ENCODE results near the gene RASSF10. TPM values are rescaled to one million over a fixed set of nuclear protein-coding genes. Genes with fewer than 3 reads are reported as not detected.

Gene RASSF10
- polyA plus RNA-seq, 1 of the 3 experiments (the other 2 are of a cell fraction), result not detected

GRCh38 chr11:13011466-13012055 lies 2.4 kb downstream of the RASSF10 start:
- no peak overlapping the region for H3K4me3 ChIP-seq (ENCODE audit: low read depth in 2 of 2, low read length in 1 of 2)
- H4K20me1 ChIP-seq (ENCODE audit: insufficient read depth), result no peaks in the 10 kb centered on the region
- no peaks in the 10 kb centered on the region for H3K36me3 ChIP-seq (replicated peaks in 1 of 2; ENCODE audit: control insufficient read depth in 1 of 2, insufficient read depth in 2 of 2, low read length in 1 of 2)
- no peak overlapping the region for H3K4me2 ChIP-seq
- no peak overlapping the region for H2AFZ ChIP-seq (ENCODE audit: low read depth)
- no peaks in the 10 kb centered on the region for H3K79me2 ChIP-seq (ENCODE audit: insufficient read depth)
- H3K27ac ChIP-seq (ENCODE audit: low read depth in 2 of 2, low read length in 1 of 2), result no peak overlapping the region
- H3F3A ChIP-seq (replicated peaks; ENCODE audit: insufficient read depth), result no peaks in the 10 kb centered on the region
- ChIA-PET POLR2A (no interaction called here), CTCF (interaction anchor here (1.3 to 2.2 kb wide), 3 partner anchors 30 to 171 kb away, joined by 4 to 11 read pairs (median 4); no protein-coding TSS in a partner anchor)
- H3K9me3 ChIP-seq, result no peaks in the 10 kb centered on the region
- WGBS (ENCODE audit: low lambda C conversion rate), result 64% methylated on average over 7 of the region's 7 CpGs
- no peak for DNase-seq
- no peak overlapping the region for H3K9ac ChIP-seq
- peaks cover 0 to 8% of the 10 kb centered on the region in 2 experiments; a peak in 1 of 4 replicates for H3K4me1 ChIP-seq (ENCODE audit: control insufficient read depth in 1 of 2, insufficient read depth in 2 of 2, low read depth in 1 of 2, low read length in 1 of 2)
- no peaks in the 10 kb centered on the region for H3K9me2 ChIP-seq
- TF ChIP-seq YY1 (IDR thresholded peaks at IDR 0.05; ENCODE audit: low read depth) (no peak), TAF1 (IDR thresholded peaks at IDR 0.05; ENCODE audit: borderline replicate concordance, low read depth, low read length) (no peak), ZBTB33 (IDR thresholded peaks at IDR 0.05; ENCODE audit: borderline replicate concordance, low read depth) (no peak), RFX5 (IDR thresholded peaks at IDR 0.05; ENCODE audit: low read length) (no peak), EP300 (IDR thresholded peaks at IDR 0.05; ENCODE audit: borderline replicate concordance in 1 of 2, low read depth in 1 of 2, low read length in 1 of 2) (no peak), JUND (IDR thresholded peaks at IDR 0.05) (no peak), RCOR1 (IDR thresholded peaks at IDR 0.05; ENCODE audit: low read length) (no peak), POLR2AphosphoS5 (IDR thresholded peaks at IDR 0.05; ENCODE audit: low read depth, low read length) (no peak), MXI1 (IDR thresholded peaks at IDR 0.05; ENCODE audit: low read depth, low read length) (no peak), CHD2 (IDR thresholded peaks at IDR 0.05; ENCODE audit: low read length, partially characterized antibody) (no peak), CTCF (IDR thresholded peaks at IDR 0.05) (no peak), SIN3A (IDR thresholded peaks at IDR 0.05; ENCODE audit: borderline replicate concordance, low read depth, low read length) (no peak)
- peaks cover 33% of the 10 kb centered on the region for H3K27me3 ChIP-seq (ENCODE audit: insufficient read depth)

GRCh38 chr11:13012056-13012661 lies 3.0 kb downstream of the RASSF10 start:
- H3K9ac ChIP-seq, result no peak overlapping the region
- 77% methylated on average over 9 of the region's 9 CpGs for WGBS (ENCODE audit: low lambda C conversion rate)
- H3K27me3 ChIP-seq (ENCODE audit: insufficient read depth), result peaks cover 33% of the 10 kb centered on the region
- no peaks in the 10 kb centered on the region for H4K20me1 ChIP-seq (ENCODE audit: insufficient read depth)
- no peak overlapping the region for H3K4me2 ChIP-seq
- no peak for DNase-seq
- no peaks in the 10 kb centered on the region for H3K36me3 ChIP-seq (replicated peaks in 1 of 2; ENCODE audit: control insufficient read depth in 1 of 2, insufficient read depth in 2 of 2, low read length in 1 of 2)
- H3K9me2 ChIP-seq, result no peaks in the 10 kb centered on the region
- no peaks in the 10 kb centered on the region for H3K9me3 ChIP-seq
- no peaks in the 10 kb centered on the region for H3K79me2 ChIP-seq (ENCODE audit: insufficient read depth)
- no peak overlapping the region for H2AFZ ChIP-seq (ENCODE audit: low read depth)
- peaks cover 0 to 8% of the 10 kb centered on the region in 2 experiments; a peak in 1 of 4 replicates for H3K4me1 ChIP-seq (ENCODE audit: control insufficient read depth in 1 of 2, insufficient read depth in 2 of 2, low read depth in 1 of 2, low read length in 1 of 2)
- CTCF ChIA-PET, result interaction anchor here (1.0 to 2.2 kb wide), 2 partner anchors 48 to 171 kb away, joined by 3 to 11 read pairs; no protein-coding TSS in a partner anchor
- H3K27ac ChIP-seq (ENCODE audit: low read depth in 2 of 2, low read length in 1 of 2), result no peak overlapping the region
- no peaks in the 10 kb centered on the region for H3F3A ChIP-seq (replicated peaks; ENCODE audit: insufficient read depth)
- H3K4me3 ChIP-seq (ENCODE audit: low read depth in 2 of 2, low read length in 1 of 2), result no peak overlapping the region
- POLR2A ChIA-PET, result no interaction called here
- TF ChIP-seq IRF3 (IDR thresholded peaks at IDR 0.05; ENCODE audit: low read depth, low read length) (no peak), NRF1 (IDR thresholded peaks at IDR 0.05; ENCODE audit: low read depth, low read length) (no peak), CTCF (IDR thresholded peaks at IDR 0.05) (no peak), JUND (IDR thresholded peaks at IDR 0.05) (no peak)

Measured in SK-N-SH (cell line).